PC-3 (cell line): ENCODE results near the gene CTSC. TPM values are rescaled to one million over a fixed set of nuclear protein-coding genes. Genes with fewer than 3 reads are reported as not detected.

ENCODE experiments used
- ATAC-seq: fragments of 200-7000 bp; cut with Tn5 transposase; 2 replicates; pipeline ENCODE4 v1.9.1; 2020; ENCODE audit warnings: mild to moderate bottlenecking, moderate library complexity
- BruUV-seq: library from RNA; stranded (reverse); fragments of 400-500 nt; replicated peaks from 2 replicates; lab custom pipeline; 2021; lab: Mats Ljungman, UMichigan
- CTCF ChIA-PET: fragments of 300-600 bp; sonication (Branson Sonifier 250); formaldehyde crosslinking; loops from one replicate; lab custom pipeline; 2022; ENCODE audit warnings: antibody characterized with exemption; lab: Charles Lee
- POLR2A ChIA-PET: fragments of 300-600 bp; sonication (Branson Sonifier 250); formaldehyde crosslinking; loops from one replicate; lab custom pipeline; 2022; ENCODE audit warnings: antibody characterized with exemption; ENCODE audit not compliant: unreplicated experiment; lab: Charles Lee
- DNase-seq: peaks from one replicate; pipeline ENCODE4 v3.0.0-alpha.2; 2015
- H2AFZ ChIP-seq: fragments of 300-600 bp; sonication (generic); 2 replicates; pipeline ENCODE4 v1.6.0; 2016; ENCODE audit warnings: antibody characterized with exemption, low read length
- H3F3A ChIP-seq: fragments of 300-600 bp; sonication (generic); one replicate; pipeline ENCODE4 v1.6.0; 2017; ENCODE audit warnings: antibody characterized with exemption, low read length, control low read depth, mild to moderate bottlenecking; ENCODE audit not compliant: unreplicated experiment
- H3K27ac ChIP-seq: fragments of 300-600 bp; sonication (generic); 2 replicates; pipeline ENCODE4 v1.5.1; 2016; ENCODE audit warnings: mild to moderate bottlenecking, low read length
- H3K27me3 ChIP-seq: fragments of 300-600 bp; sonication (generic); 2 replicates; pipeline ENCODE4 v1.6.1; 2016; ENCODE audit warnings: low read length, mixed read lengths
- H3K36me3 ChIP-seq: fragments of 300-600 bp; sonication (generic); 2 replicates; pipeline ENCODE4 v1.6.1; 2016; ENCODE audit warnings: low read depth, mixed run types, low read length, mixed read lengths
- H3K4me1 ChIP-seq: fragments of 300-600 bp; sonication (generic); 2 replicates; pipeline ENCODE4 v1.5.1; 2016; ENCODE audit warnings: low read length; ENCODE audit not compliant: insufficient read depth
- H3K4me2 ChIP-seq: fragments of 300-600 bp; sonication (generic); 2 replicates; pipeline ENCODE4 v1.6.0; 2016; ENCODE audit warnings: low read length
- H3K4me3 ChIP-seq: fragments of 300-600 bp; sonication (generic); 2 replicates; pipeline ENCODE4 v1.5.1; 2016; ENCODE audit warnings: mild to moderate bottlenecking, low read length, mixed read lengths
- H3K79me2 ChIP-seq: fragments of 300-600 bp; sonication (generic); 2 replicates; pipeline ENCODE4 v1.6.1; 2017; ENCODE audit warnings: low read length, mixed read lengths
- H3K9ac ChIP-seq: fragments of 300-600 bp; sonication (generic); 2 replicates; pipeline ENCODE4 v1.6.0; 2016; ENCODE audit warnings: mild to moderate bottlenecking, low read length
- H3K9me2 ChIP-seq: fragments of 300-600 bp; sonication (generic); replicated peaks from 2 replicates; pipeline ENCODE4 v1.6.1; 2016; ENCODE audit warnings: mixed run types, low read length, mixed read lengths
- H3K9me3 ChIP-seq: fragments of 300-600 bp; sonication (generic); 2 replicates; pipeline ENCODE4 v1.6.1; 2016; ENCODE audit warnings: low read length, mixed read lengths
- H4K20me1 ChIP-seq: fragments of 300-600 bp; sonication (generic); 2 replicates; pipeline ENCODE4 v1.6.1; 2016; ENCODE audit warnings: low read length, mixed read lengths
- CTCF ChIP-seq: fragments of 300-600 bp; sonication (generic); conservative IDR thresholded peaks from 2 replicates; pipeline ENCODE4 v1.5.1; 2017; ENCODE audit warnings: antibody characterized with exemption, low read depth, mild to moderate bottlenecking, low read length
- EZH2 ChIP-seq: fragments of 300-600 bp; sonication (generic); IDR thresholded peaks from one replicate; pipeline ENCODE4 v1.6.1; 2017; ENCODE audit warnings: antibody characterized with exemption, mild to moderate bottlenecking, low read length; ENCODE audit not compliant: unreplicated experiment
- EZH2phosphoT487 ChIP-seq: fragments of 300-600 bp; sonication (generic); IDR thresholded peaks from 2 replicates; pipeline ENCODE4 v1.6.1; 2018; ENCODE audit warnings: mild to moderate bottlenecking, antibody characterized with exemption, low read length, borderline replicate concordance
- intact Hi-C: fragments of 100-400 bp; cut with micrococcal nuclease; formaldehyde crosslinking; loops from 2 replicates; pipeline ENCODE4 v1.9.0; 2023
- total RNA-seq: library from RNA; depleted of rRNA; stranded (reverse); fragments of >200 nt; gene quantifications from 2 replicates; pipeline ENCODE4 v1.2.3, GENCODE V29; 2014

CTSC gene
- total RNA-seq, 1 experiment from 2014 or later = 240 TPM

- H3K9me3 ChIP-seq = no peaks in the 10 kb centered on the region; the same call in 1 of the 2 replicates
- BruUV-seq = no TSS peak
Measured at GRCh38 chr11:88252208-88252607, 85.3 kb downstream of the CTSC start.

GRCh38 chr11:88250566-88251242 lies 86.8 kb downstream of the CTSC start:
- BruUV-seq = no TSS peak
- no peak overlapping the region for H3K27ac ChIP-seq
- H3K36me3 ChIP-seq = no peaks in the 10 kb centered on the region
- no peaks in the 10 kb centered on the region; the same call in 1 of the 2 replicates for H3K9me3 ChIP-seq
- intact Hi-C loops = no loop called here
- H3K4me2 ChIP-seq = no peak overlapping the region
- no peak overlapping the region for H3K4me3 ChIP-seq
- no peak for DNase-seq
- H3K79me2 ChIP-seq = no peaks in the 10 kb centered on the region
- H3F3A ChIP-seq = no peaks in the 10 kb centered on the region
- no peaks in the 10 kb centered on the region for H4K20me1 ChIP-seq
- H3K9me2 ChIP-seq = no peaks in the 10 kb centered on the region
- CTCF ChIA-PET = no interaction called here
- no peaks in the 10 kb centered on the region for H3K27me3 ChIP-seq
- no peak overlapping the region for H2AFZ ChIP-seq
- H3K4me1 ChIP-seq = no peaks in the 10 kb centered on the region
- TF ChIP-seq CTCF (no peak), EZH2phosphoT487 (no peak), EZH2 (no peak)
- no peak overlapping the region for H3K9ac ChIP-seq
- POLR2A ChIA-PET = no interaction called here
- no peak for ATAC-seq

More at GRCh38 chr11:88252208-88252607, 85.3 kb downstream of the CTSC start:
- DNase-seq (no peak), ATAC-seq (no peak)
- Histone ChIP-seq H3K27me3 (no peaks in the 10 kb centered on the region), H3K79me2 (no peaks in the 10 kb centered on the region), H4K20me1 (no peaks in the 10 kb centered on the region), H3K4me3 (no peak overlapping the region), H3K36me3 (no peaks in the 10 kb centered on the region; the same call in 1 of the 2 replicates), H3K9ac (no peak overlapping the region), H3F3A (no peaks in the 10 kb centered on the region), H3K4me1 (no peaks in the 10 kb centered on the region), H3K27ac (no peak overlapping the region), H2AFZ (no peak overlapping the region), H3K4me2 (no peak overlapping the region), H3K9me2 (no peaks in the 10 kb centered on the region)
- intact Hi-C loops = no loop called here
- POLR2A ChIA-PET = no interaction called here
- CTCF ChIA-PET = no interaction called here
- TF ChIP-seq EZH2phosphoT487 (no peak), EZH2 (no peak), CTCF (no peak)

- H3K36me3 ChIP-seq = no peaks in the 10 kb centered on the region
- no peak overlapping the region for H3K9ac ChIP-seq
- H3K4me2 ChIP-seq = no peak overlapping the region
- no peak for DNase-seq
- H3K27ac ChIP-seq = no peak overlapping the region
- intact Hi-C loops = no loop called here
- no peaks in the 10 kb centered on the region for H4K20me1 ChIP-seq
- no peaks in the 10 kb centered on the region for H3K9me2 ChIP-seq
- no peaks in the 10 kb centered on the region for H3K9me3 ChIP-seq
- H3K79me2 ChIP-seq = no peaks in the 10 kb centered on the region
- TF ChIP-seq EZH2phosphoT487 (no peak), CTCF (no peak), EZH2 (no peak)
- BruUV-seq = no TSS peak
- ChIA-PET CTCF (interaction anchor here (0.6 kb wide), 1 partner anchor 147 kb away, joined by 3 read pairs; no protein-coding TSS in a partner anchor), POLR2A (no interaction called here)
- no peaks in the 10 kb centered on the region for H3K27me3 ChIP-seq
- no peaks in the 10 kb centered on the region for H3F3A ChIP-seq
- no peaks in the 10 kb centered on the region for H3K4me1 ChIP-seq
- no peak overlapping the region for H2AFZ ChIP-seq
- no peak for ATAC-seq
- H3K4me3 ChIP-seq = no peak overlapping the region
Measured at GRCh38 chr11:88249706-88250105, 87.8 kb downstream of the CTSC start.
